ENCODE measurements around the gene ACKR1.

DNA sequence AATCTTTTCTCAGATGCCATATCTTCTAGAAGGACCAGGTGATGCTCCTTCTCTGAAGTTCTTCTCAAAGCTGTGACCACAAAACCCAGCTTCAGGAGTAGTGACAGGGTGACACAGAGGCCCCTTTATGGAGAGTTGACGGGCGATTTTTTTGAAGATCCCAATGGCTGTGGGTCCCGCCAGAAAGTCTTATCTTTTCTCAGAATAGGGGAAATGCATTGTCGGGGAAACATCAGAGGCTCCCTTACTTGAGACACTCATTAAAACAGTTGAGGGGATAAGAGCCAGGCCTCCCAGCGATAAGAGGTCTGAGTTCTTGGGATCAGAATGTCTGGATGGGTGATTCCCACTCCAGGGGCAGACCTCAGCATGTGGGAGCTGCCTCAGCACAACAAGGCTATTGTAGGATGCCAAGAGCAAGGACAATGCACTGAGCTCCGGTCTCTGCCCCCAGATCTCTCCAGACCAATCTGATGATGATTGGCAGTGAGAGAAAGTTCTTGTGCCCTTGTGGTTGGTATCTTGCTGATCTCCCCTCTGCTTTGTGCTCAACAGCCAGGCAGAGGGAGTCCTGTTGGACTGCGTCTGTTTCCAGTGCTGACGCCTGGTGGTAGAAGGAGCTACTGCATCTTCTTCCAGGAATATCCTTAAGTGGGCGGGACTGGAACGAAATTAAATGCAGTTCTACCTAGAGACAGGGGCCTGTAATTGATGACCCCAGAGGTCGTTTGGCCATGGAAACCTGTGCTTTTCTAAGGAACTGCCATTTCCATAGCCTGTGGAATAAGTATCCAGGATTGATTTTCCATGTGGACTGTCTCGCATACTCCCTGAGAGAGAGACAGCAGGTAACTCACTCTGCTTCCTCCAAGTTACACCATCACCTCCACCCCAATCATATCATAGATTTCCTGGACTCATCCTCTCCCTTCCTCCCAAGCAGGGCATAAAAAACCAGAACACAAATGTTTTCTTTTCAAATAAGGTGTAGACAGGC is 6.8 kb upstream of the ACKR1 start:
- no peak for TF ChIP-seq KAT7 (CRISPR knock-in tag; IDR thresholded peaks at IDR 0.05; ENCODE audit: borderline replicate concordance)
- no peak for TF ChIP-seq ZBTB44 (CRISPR knock-in tag; IDR thresholded peaks at IDR 0.05)
- no peak for TF ChIP-seq ZNF710 (CRISPR knock-in tag; IDR thresholded peaks at IDR 0.05; ENCODE audit: borderline replicate concordance)
- no peak for TF ChIP-seq SRSF1 (optimal IDR thresholded peaks at IDR 0.05; ENCODE audit: low read depth, low read length)
- no peak for TF ChIP-seq ZFP91 (CRISPR knock-in tag; IDR thresholded peaks at IDR 0.05; ENCODE audit: borderline replicate concordance)
- TF ChIP-seq KLF6 (CRISPR knock-in tag; IDR thresholded peaks at IDR 0.05): no peak
- TF ChIP-seq ZNF563 (CRISPR knock-in tag; IDR thresholded peaks at IDR 0.05): no peak
- no peak for TF ChIP-seq ZNF317 (CRISPR knock-in tag; IDR thresholded peaks at IDR 0.05)

Data from HepG2 (cell line).